ENCODE measurements around the gene BBX.
A peak's percentile ranks its signal among the peaks of the same experiment; 100 is the strongest.

Gene BBX

GRCh38 chr3:107661447-107662123, 138.8 kb downstream of the BBX start:
- DNase-seq = no peak

- no peak for DNase-seq
These were observed 139.4 kb downstream of the BBX start for GRCh38 chr3:107662124-107662507.

GRCh38 chr3:107662586-107662985, 139.8 kb downstream of the BBX start:
- no peak for DNase-seq

GRCh38 chr3:107663266-107663665, 140.5 kb downstream of the BBX start:
- no peak for DNase-seq

GRCh38 chr3:107664614-107665013, 141.9 kb downstream of the BBX start:
- no peak for DNase-seq

GRCh38 chr3:107665351-107665750, 142.6 kb downstream of the BBX start:
- no peak for DNase-seq

GRCh38 chr3:107666853-107667252, 144.1 kb downstream of the BBX start:
- DNase-seq = no peak

- DNase-seq = no peak
These were observed 145.7 kb downstream of the BBX start for GRCh38 chr3:107668416-107668815.

GRCh38 chr3:107668963-107669362, 146.2 kb downstream of the BBX start:
- DNase-seq = no peak

- DNase-seq = no peak
These were observed 146.9 kb downstream of the BBX start for GRCh38 chr3:107669669-107670068.

- no peak for DNase-seq
These were observed 148.2 kb downstream of the BBX start for GRCh38 chr3:107670986-107671385.

- no peak for DNase-seq
These were observed 151.6 kb downstream of the BBX start for GRCh38 chr3:107674371-107674770.

- DNase-seq = no peak
These were observed 152.6 kb downstream of the BBX start for GRCh38 chr3:107675233-107675900.

- peak in 1 of 2 experiments; percentile 22 for DNase-seq
These were observed 153.9 kb downstream of the BBX start for GRCh38 chr3:107676469-107677309.

GRCh38 chr3:107679921-107680320, 157.2 kb downstream of the BBX start:
- no peak for DNase-seq

GRCh38 chr3:107680698-107681097, 157.9 kb downstream of the BBX start:
- DNase-seq = no peak

GRCh38 chr3:107681396-107681795, 158.6 kb downstream of the BBX start:
- DNase-seq = no peak

- DNase-seq = no peak
These were observed 159.8 kb downstream of the BBX start for GRCh38 chr3:107682580-107682979.

GRCh38 chr3:107683447-107683846, 160.7 kb downstream of the BBX start:
- DNase-seq = no peak

- DNase-seq = no peak
These were observed 161.7 kb downstream of the BBX start for GRCh38 chr3:107684431-107684925.

GRCh38 chr3:107685383-107685782, 162.6 kb downstream of the BBX start:
- DNase-seq = no peak

GRCh38 chr3:107687056-107687581, 164.4 kb downstream of the BBX start:
- DNase-seq = no peak

GRCh38 chr3:107689355-107689754, 166.6 kb downstream of the BBX start:
- no peak for DNase-seq

Data from SHP77 (cell line).